ENCODE results near the gene KCNMB1. TPM values are rescaled to one million over a fixed set of nuclear protein-coding genes. Genes with fewer than 3 reads are reported as not detected.

KCNMB1 gene
- total RNA-seq, 4 donors from 2014 or later = 0.20 to 0.29 (median 0.25) TPM

DNA sequence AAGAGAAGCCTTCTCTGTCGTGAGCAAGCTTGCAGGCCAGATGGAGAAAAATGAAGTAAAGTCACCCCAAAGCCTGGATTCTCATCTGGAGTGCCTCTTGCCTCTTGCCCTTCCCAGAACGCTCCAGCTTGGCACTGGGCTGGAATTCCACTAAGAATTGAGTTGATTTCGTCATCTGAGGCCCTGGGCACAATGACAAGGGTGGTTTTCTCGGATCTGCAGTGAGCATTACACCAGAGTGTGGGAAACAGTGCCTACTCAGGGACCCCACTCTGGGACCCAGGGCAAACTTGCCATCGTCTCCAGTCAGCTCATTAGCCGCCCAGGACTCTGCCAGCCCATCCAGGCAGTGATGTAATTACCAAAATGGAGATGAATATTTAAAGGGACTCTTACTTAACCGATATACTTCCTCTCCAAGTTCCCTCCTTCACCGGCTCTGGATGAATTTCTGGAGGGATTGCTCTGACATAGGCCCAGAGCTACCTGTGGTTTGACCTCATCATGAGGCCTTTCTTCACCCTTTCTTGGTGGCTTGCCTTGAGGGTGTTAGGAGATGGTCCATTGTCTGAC, 46.9 kb downstream of the KCNMB1 start:
- 73 to 84% methylated on average over 8 of the region's 8 CpGs for WGBS, 2 donors
- TF ChIP-seq, protein P1, sequence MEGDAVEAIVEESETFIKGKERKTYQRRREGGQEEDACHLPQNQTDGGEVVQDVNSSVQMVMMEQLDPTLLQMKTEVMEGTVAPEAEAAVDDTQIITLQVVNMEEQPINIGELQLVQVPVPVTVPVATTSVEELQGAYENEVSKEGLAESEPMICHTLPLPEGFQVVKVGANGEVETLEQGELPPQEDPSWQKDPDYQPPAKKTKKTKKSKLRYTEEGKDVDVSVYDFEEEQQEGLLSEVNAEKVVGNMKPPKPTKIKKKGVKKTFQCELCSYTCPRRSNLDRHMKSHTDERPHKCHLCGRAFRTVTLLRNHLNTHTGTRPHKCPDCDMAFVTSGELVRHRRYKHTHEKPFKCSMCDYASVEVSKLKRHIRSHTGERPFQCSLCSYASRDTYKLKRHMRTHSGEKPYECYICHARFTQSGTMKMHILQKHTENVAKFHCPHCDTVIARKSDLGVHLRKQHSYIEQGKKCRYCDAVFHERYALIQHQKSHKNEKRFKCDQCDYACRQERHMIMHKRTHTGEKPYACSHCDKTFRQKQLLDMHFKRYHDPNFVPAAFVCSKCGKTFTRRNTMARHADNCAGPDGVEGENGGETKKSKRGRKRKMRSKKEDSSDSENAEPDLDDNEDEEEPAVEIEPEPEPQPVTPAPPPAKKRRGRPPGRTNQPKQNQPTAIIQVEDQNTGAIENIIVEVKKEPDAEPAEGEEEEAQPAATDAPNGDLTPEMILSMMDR (IDR thresholded peaks at IDR 0.05) = no peak
- no peak for TF ChIP-seq POLR2A (IDR thresholded peaks at IDR 0.05)
- no peaks in the 10 kb centered on the region for H3K9me3 ChIP-seq
- DNase-seq = peak in 1 of 2 donors; percentile 38
- no peak overlapping the region for H3K4me3 ChIP-seq (replicated peaks in 1 of 3)
- H3K4me1 ChIP-seq = no peaks in the 10 kb centered on the region
- H3K27ac ChIP-seq = no peak overlapping the region
- intact Hi-C loops (cut with DNase I) = loop anchor here (10.0 kb wide), 1 partner anchor 77 kb away; no protein-coding TSS in a partner anchor
- no peaks in the 10 kb centered on the region for H3K27me3 ChIP-seq
- no peaks in the 10 kb centered on the region for H3K36me3 ChIP-seq

- H3K27me3 ChIP-seq = no peaks in the 10 kb centered on the region
- H3K36me3 ChIP-seq = no peaks in the 10 kb centered on the region
- no peak for TF ChIP-seq POLR2A (IDR thresholded peaks at IDR 0.05)
- TF ChIP-seq, protein P1 (IDR thresholded peaks at IDR 0.05) = no peak
- no peak for DNase-seq
- no peaks in the 10 kb centered on the region for H3K4me1 ChIP-seq
- H3K4me3 ChIP-seq (replicated peaks in 1 of 3) = no peak overlapping the region
- 94 to 96% methylated on average over 9 of the region's 9 CpGs for WGBS, 2 donors
- no peaks in the 10 kb centered on the region for H3K9me3 ChIP-seq
- H3K27ac ChIP-seq = no peak overlapping the region
- intact Hi-C loops (cut with DNase I) = loop anchor here (10.0 kb wide), 1 partner anchor 77 kb away; no protein-coding TSS in a partner anchor
Measured at GRCh38 chr5:170341545-170341944, 47.6 kb downstream of the KCNMB1 start.

GRCh38 chr5:170339780-170340167, 49.4 kb downstream of the KCNMB1 start:
- Histone ChIP-seq H3K27ac (no peak overlapping the region), H3K9me3 (no peaks in the 10 kb centered on the region), H3K4me1 (no peaks in the 10 kb centered on the region), H3K27me3 (no peaks in the 10 kb centered on the region), H3K4me3 (replicated peaks in 1 of 3) (no peak overlapping the region), H3K36me3 (no peaks in the 10 kb centered on the region)
- TF ChIP-seq POLR2A (IDR thresholded peaks at IDR 0.05) = no peak
- TF ChIP-seq, protein P1 (IDR thresholded peaks at IDR 0.05) = no peak
- WGBS, 2 donors = 95 to 97% methylated on average over 1 of the region's 1 CpG
- intact Hi-C loops (cut with DNase I) = loop anchor here (10.0 kb wide), 1 partner anchor 75 kb away; no protein-coding TSS in a partner anchor
- DNase-seq = no peak

DNA sequence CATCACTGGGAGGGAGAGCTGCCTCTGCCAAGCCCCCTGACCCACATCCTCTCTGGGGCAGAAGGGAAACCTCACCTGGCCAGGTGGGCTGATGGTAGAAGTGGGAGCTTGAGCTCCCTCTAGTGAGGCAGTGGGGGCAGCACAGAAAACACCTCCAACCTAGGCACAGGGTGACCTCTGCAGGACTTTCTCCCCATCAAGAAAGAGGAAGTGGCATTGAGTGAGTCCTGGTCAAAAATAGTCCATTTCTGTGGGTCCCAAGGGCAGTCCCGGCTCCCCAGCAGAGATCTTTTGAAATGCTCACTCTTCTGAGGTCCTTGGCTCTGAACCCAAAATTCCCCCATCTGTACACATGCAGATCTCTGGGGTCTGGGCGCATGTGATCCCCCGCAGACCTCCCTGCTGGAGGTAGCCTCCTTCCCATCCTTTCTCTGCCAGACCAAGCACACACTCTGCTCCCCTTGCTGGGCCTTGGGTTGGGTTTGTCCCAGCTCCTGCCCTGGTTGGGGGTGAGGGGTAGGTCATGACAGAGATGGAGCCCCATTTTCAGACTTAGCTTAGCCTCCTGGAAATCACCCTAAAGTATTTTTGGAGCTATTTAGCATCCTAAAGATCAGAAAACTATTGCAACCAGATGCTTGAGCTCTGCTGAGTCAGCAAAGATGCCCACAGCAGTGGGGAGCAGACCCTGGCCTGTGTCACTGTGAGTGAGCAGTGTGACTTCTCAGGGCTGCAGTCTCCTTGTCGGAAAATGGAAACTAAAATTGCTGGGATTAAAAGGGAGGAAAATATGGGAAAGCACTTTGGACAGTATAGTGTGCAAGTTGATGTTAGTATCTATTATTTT, 50.0 kb downstream of the KCNMB1 start:
- DNase-seq = peak in 1 of 2 donors; percentile 27
- Histone ChIP-seq H3K27ac (no peak overlapping the region), H3K27me3 (no peaks in the 10 kb centered on the region), H3K9me3 (no peaks in the 10 kb centered on the region), H3K4me1 (no peaks in the 10 kb centered on the region), H3K36me3 (no peaks in the 10 kb centered on the region), H3K4me3 (replicated peaks in 1 of 3) (no peak overlapping the region)
- TF ChIP-seq, protein P1 (IDR thresholded peaks at IDR 0.05) = peak in 3 of 6 experiments; percentile 46 to 59 (median 54)
- TF ChIP-seq POLR2A (IDR thresholded peaks at IDR 0.05) = no peak
- intact Hi-C loops (cut with DNase I) = no loop called here
- 95 to 97% methylated on average over 4 of the region's 4 CpGs for WGBS, 2 donors

- Histone ChIP-seq H3K36me3 (no peaks in the 10 kb centered on the region), H3K4me1 (no peaks in the 10 kb centered on the region), H3K27me3 (no peaks in the 10 kb centered on the region), H3K4me3 (replicated peaks in 1 of 3) (no peak overlapping the region), H3K27ac (no peak overlapping the region), H3K9me3 (no peaks in the 10 kb centered on the region)
- intact Hi-C loops (cut with DNase I) = no loop called here
- WGBS, 2 donors = 55 to 83% methylated on average over 4 of the region's 4 CpGs
- no peak for DNase-seq
- TF ChIP-seq POLR2A (IDR thresholded peaks at IDR 0.05) = no peak
- TF ChIP-seq, protein P1 (IDR thresholded peaks at IDR 0.05) = no peak
Measured at GRCh38 chr5:170338291-170338690, 50.9 kb downstream of the KCNMB1 start.

Measured in thyroid gland (tissue), 4 donors.